ENCODE measurements around the gene TSC2.
"Not testable (repeated sequence)": the region's sequence is repeated elsewhere in the genome, so short reads cannot be mapped to it uniquely, and the experiment has no call there.

TSC2 gene

GRCh38 chr16:2122429-2122828 lies 74.6 kb downstream of the TSC2 start:
- no peak for DNase-seq (ENCODE audit: low read depth in 2 of 2)

- not testable (repeated sequence) for DNase-seq (ENCODE audit: low read depth in 2 of 2)
These were observed 75.3 kb downstream of the TSC2 start for GRCh38 chr16:2122934-2123683.

GRCh38 chr16:2123706-2124376 lies 76.1 kb downstream of the TSC2 start:
- DNase-seq (ENCODE audit: low read depth in 2 of 2) = not testable (repeated sequence)

GRCh38 chr16:2124377-2124693 lies 76.5 kb downstream of the TSC2 start:
- DNase-seq (ENCODE audit: low read depth in 2 of 2) = not testable (repeated sequence)

GRCh38 chr16:2124694-2125444 lies 77.1 kb downstream of the TSC2 start:
- not testable (repeated sequence) for DNase-seq (ENCODE audit: low read depth in 2 of 2)

GRCh38 chr16:2125609-2126008 lies 77.8 kb downstream of the TSC2 start:
- not testable (repeated sequence) for DNase-seq (ENCODE audit: low read depth in 2 of 2)

- not testable (repeated sequence) for DNase-seq (ENCODE audit: low read depth in 2 of 2)
These were observed 78.5 kb downstream of the TSC2 start for GRCh38 chr16:2126161-2126743.

- DNase-seq (ENCODE audit: low read depth in 2 of 2) = not testable (repeated sequence)
These were observed 79.3 kb downstream of the TSC2 start for GRCh38 chr16:2126928-2127556.

- not testable (repeated sequence) for DNase-seq (ENCODE audit: low read depth in 2 of 2)
These were observed 80.0 kb downstream of the TSC2 start for GRCh38 chr16:2127630-2128280.

GRCh38 chr16:2129251-2129650 lies 81.5 kb downstream of the TSC2 start:
- DNase-seq (ENCODE audit: low read depth in 2 of 2) = not testable (repeated sequence)

- not testable (repeated sequence) for DNase-seq (ENCODE audit: low read depth in 2 of 2)
These were observed 82.2 kb downstream of the TSC2 start for GRCh38 chr16:2129890-2130447.

GRCh38 chr16:2133797-2134196 lies 86.0 kb downstream of the TSC2 start:
- DNase-seq (ENCODE audit: low read depth in 2 of 2) = not testable (repeated sequence)

GRCh38 chr16:2135071-2135470 lies 87.3 kb downstream of the TSC2 start:
- not testable (repeated sequence) for DNase-seq (ENCODE audit: low read depth in 2 of 2)

GRCh38 chr16:2135770-2136490 lies 88.1 kb downstream of the TSC2 start, which contains the start of gene PKD1:
TSS of gene PKD1 (minus strand) at chr16:2135898. CDS start at chr16:2135689, 209 bp downstream.
- peak; percentile 98 to 99 for DNase-seq (ENCODE audit: low read depth in 2 of 2)
